ENCODE results near the gene UTP4.

Gene UTP4

DNA sequence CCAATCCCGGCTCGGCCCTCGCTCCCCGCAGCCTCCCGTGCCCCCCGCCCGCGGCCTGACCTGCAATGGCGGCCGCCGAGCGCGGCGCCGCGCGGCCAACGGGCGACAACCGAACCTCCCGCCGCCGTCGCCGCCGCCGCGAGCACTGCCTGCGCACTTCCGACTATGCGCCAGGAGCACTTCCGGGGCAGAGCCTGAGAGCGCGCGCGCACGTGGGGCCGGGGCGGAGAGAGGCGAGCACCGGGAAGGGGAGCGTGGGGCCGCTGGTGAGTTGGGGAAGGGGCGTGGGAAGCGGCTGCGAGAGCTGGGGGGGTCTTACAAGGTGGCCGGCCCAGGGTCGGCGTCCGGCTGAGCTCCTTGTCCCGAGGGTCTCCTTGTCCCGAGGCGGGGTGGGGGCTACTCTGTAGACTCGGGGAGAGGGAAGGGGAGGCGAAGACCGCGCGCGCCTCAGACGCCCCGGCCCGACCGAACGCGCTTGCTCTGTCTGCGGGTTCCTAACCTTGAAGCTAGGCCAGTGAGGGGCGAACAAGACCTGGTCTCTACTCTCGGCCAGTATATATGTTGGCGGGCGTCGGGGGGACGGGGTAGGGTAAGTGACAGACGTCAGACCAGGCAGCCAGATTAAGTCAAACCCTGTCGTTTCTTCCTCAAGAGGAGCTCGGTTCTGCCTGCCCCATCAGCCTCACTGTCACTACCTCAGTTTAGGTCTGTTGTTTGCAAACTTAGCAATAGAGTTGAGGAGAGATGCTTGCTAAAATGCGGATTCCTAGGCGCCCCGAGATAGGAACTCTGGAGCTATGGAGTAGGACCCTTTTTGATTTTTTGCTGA lies at the start of gene UTP4, which contains the start of gene CHTF8:
Gene UTP4 (plus strand): TSS at position 226 of the 829 bp plus-strand sequence. CDS start 811 bp downstream, outside the sequence.
Gene CHTF8 (minus strand): TSS at position 165 of the 829 bp plus-strand sequence. CDS start 11,130 bp downstream, outside the sequence.
- DNase-seq (ENCODE audit: low read depth in 3 of 3): peak; percentile 78 to 83 (median 79)

DNA sequence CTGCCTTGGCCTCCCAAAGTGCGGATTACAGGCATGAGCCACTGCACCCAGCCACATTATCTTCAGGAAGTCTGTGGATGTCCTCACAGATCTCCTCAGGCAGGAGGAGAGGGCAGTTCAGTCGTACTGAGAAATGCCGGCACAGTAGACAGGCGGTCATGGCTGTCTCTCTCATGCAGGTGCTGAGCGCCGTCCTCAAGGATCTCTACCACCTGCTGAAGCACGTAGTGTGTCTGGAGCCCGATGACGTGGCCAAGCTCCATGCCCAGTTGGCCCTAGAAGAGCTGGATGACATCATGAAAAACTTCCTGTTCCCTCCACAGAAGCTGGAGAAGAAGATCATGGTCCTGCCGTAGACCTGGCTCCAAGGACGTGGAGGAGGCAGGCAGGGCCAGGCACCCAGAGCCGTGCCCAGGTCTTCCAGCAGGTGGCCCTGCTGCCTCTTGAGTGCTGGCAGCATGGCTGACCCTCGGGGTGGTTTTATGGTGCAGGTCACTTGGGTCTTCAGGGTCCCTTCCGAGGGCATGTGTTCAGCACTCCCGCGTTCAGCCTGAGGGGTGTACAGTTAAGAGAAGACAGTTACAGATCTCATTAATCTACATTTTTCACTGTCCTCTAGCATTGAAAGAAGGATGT lies 49.0 kb upstream of the UTP4 start:
- no peak for DNase-seq (ENCODE audit: low read depth in 3 of 3)

DNA sequence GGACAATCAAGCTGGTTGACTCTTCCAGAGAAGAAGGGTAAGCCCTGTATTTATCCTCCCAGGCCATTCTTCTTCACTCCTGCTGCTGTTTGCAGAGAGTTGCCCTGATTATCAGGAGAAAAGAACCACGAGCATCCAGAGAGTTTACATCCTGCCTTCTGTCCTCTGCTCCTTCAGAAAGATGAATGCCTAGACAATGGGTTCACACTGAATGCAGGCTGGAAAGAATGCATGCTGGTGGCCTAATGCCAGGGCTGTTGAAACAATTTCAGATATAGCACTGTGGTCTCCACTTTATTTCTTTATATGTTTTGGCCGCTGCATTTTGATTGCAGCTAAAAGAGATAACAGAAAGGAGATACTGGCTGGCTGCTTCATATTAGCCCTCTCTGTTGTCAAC lies 48.2 kb upstream of the UTP4 start:
- DNase-seq (ENCODE audit: low read depth in 3 of 3): no peak

DNA sequence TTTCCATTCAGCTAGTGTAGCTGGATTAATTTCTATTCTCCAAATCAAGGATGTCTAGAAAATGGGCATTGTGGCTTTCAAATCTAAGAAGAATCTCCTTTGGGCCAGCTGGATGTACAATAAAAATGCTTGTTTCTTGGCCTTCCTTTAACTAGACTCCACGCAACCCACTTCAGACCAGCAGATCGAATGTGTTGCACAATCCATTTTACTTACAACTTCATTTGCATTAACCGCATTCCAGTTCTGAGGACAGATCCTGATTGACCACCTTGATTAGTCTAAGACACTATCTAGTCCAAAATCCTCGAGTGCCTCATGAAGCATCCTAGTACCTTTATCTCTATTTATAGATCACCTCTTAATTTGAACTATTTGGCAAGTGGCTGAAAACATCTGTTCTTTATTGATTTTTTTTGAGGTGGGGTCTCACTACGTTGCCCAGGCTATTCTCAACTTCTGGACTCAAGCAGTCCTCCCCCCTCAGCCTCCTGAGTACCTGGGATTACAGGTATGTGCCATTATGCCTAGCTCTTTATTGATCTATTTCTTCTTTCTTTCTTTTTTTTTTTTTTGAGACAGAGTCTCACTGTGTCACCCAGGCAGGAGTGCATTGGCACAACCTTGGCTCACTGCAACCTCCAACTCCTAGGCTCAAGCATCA lies 47.3 kb upstream of the UTP4 start:
- no peak for DNase-seq (ENCODE audit: low read depth in 3 of 3)

DNA sequence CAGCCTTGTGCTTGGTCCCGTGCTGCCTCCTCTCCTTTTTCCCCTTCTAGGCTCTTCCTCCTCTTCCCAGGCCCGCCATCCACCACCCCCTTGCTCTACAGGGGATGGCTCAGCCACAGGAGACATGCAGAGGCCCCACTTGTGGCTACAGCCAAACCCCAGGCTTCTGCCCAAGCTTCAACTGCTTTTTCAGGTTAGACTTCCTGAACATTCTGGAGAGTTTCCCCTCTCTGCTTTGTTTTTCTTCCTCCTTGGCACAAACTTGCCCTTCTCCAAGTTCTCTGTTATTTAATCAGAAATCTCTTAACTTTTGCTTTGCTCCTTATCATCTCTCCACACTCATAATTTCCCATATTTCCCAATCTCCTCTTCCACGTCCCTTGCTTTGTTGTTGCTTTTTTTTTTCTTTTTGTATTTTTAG lies 45.3 kb upstream of the UTP4 start:
- no peak for DNase-seq (ENCODE audit: low read depth in 3 of 3)

DNA sequence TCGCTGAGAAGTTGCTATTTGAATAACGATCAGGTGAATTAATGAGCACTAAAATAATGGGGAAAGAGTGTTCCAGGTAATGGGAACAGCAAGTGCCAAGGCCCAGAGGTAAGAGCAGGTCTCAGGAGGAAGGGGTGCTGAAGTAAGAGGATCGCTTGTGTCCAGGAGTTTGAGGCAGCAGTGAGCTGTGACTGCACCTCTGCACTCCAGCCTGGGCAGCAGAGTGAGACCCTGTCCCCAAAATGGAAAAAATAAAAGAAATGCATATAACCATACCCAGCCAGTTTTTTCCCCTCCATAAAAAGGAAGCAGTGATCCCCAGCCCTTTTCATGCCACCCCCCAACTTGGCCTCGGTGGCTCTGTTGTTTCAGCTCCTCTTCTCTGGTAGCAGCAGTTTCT lies 43.8 kb upstream of the UTP4 start:
- no peak for DNase-seq (ENCODE audit: low read depth in 3 of 3)

DNA sequence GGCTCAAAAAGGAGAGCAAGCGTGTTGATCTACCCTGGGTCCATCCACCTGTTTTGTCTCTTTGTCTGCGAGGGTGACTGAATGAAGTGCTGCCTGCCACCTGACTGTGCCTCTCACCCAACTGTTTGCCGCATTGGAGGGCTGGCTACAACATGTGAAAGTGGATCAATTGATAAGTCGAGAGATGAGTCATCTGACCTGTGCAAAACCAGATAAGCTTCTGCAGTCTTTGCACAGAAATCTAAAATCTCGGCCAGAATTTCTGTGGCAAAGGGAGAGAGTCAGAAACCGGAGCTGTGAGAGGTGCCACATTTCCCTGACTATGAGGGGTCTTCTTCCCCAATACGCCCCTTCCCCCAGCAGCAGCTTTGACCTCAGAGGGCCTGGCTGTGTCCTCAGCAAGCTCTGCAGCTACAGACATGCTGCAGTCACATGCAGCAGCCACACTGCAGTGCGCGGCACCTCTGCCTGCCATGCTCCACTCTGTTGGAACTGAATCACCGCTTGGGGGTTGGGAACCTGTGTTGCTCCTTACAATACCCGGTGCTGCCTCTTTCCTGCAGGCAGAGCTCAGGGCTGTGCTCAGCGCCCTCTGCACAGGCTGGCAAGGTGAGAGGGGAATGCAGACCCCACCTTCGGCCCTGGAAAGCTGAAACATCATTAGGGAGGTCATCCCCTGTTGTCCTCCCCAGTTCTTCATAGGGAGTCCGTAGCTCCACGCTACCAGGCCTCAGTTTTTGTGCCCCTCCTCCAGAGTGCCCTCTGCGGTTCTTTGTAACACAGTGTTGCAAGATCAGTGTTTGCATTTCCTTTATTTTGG lies 43.1 kb upstream of the UTP4 start:
- no peak for DNase-seq (ENCODE audit: low read depth in 3 of 3)

DNA sequence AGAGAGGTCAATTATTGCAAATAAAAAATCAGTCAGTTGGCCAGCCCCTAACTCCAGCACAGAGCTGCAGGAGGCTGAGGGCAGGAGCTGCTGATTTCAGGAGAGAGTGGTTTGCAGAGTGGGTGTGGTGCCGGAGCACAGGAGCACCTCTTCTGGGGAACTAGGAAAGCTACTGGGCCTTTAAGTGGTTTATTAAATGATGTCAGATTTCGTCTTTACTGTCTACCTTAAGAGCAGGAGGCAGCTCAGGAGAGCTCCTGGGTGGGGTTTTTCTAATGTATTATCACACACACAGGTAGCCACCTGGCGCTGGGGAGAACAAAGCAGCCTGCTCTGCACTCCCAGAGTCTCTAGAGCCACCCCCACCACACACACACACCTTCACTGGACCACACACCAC lies 38.5 kb upstream of the UTP4 start:
- no peak for DNase-seq (ENCODE audit: low read depth in 3 of 3)

DNA sequence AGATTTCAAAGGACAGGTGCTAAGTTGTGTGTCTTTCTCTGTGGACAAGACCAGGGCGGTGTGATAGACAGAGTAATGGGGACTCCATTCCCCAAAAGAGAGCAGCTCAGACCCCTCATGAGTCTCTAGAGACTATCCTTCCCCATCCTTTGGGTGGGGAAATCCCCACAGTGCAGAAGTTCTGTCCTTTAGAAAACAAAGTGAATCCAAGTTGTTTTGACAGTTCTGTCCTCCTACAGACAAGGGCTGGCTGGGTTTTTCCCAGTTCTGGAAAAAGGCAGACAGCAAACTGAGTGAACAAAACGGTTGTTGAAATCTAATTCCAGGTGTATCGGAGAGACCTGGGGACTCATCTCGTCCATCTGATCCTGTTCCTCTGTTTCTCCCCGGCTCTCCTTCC lies 37.9 kb upstream of the UTP4 start:
- DNase-seq (ENCODE audit: low read depth in 3 of 3): no peak

DNA sequence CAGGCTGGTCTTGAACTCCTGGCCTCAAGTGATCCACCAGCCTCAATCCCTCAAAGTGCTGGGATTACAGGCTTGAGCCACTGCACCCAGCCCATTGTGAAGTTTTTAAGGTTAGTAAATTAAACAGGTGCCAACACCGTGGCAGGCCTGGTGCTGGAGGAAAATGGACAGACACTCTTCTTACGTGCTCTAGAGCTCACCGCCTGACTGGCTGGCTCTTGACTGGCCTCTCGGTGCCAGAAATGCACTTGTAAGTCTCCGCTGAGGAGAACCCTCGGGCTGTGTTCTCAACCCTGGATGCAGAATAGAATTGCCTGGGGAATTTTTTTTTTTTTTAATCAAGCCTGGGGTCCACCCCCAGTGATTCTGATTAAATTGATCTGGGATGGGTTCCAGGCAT lies 37.3 kb upstream of the UTP4 start:
- DNase-seq (ENCODE audit: low read depth in 3 of 3): no peak

DNA sequence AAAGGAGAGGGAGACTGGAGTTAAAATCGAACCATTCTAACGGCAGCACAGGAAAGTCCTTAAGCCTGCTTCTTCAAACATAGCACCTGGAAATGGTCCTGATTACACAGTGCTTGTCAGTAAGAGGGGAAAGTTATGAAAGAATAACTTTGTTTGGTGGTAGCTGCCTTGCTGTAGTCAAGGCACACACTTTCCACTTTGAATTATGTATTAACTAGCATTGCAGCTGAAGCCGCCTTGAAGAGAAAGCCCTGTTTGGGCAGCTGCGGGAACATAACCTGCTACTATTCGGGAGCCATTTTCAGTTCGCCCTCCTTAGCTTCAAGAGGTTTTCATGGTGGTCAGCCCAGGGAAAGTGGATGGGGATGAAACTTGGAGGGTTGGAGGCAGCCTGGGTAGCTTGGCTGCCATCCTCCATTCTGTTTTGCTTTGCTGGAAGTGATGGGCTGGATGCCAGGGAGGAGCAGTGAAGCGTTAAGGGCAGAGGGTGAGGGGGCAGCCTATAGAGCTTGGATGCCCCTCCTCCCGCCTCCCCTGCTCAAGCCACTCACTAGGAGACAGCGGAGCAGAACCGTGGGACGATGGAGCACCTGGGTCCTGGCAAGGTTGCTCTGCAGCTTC lies 32.3 kb upstream of the UTP4 start:
- DNase-seq (ENCODE audit: low read depth in 3 of 3): no peak

DNA sequence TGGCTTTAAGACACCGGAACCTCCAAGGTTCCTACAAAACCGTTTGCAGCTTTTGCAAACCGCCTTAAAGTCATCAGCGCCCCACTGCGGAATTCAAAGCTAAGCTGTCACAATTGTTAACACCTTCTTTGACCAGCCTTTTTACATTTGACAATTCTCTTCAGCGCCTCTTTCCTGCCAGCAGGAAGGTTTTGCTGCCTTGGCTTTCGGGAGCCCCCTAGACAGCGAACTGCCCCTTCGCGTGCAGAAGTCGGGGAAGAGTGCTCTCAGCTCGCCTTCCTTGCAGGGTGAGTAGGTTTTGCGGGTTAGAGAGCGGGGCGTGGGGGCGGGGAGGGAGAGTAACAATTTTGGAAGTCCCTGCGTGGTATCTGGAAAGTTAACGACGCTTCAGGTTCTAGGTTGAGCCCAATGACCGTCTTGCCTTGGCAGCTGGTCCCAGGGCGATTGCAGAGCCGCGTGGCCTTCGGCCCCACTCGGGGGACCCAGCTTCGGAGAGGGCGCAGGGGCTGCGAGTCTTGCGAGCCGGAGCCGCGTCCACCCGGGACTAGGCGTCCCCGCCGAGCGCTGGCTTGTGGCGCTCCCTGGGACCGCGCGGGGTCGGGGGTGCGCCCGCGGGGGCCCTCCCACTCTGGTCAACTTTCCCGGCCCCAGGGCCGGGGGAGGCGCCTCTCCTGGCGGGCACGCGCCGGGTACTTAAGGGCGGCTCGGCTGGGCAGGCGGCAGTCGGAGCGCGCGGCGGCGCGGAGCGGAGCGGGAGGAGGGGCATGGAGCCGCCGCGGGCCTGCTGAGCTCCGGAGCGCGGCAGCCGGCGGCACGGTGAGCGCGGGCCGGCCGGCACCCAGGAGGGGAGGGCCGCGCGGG lies 26.7 kb upstream of the UTP4 start, which contains the start of gene HAS3:
Gene HAS3 (plus strand): TSS at position 153 of the 861 bp plus-strand sequence. CDS start 3,743 bp downstream, outside the sequence.
- no peak for DNase-seq (ENCODE audit: low read depth in 3 of 3)

DNA sequence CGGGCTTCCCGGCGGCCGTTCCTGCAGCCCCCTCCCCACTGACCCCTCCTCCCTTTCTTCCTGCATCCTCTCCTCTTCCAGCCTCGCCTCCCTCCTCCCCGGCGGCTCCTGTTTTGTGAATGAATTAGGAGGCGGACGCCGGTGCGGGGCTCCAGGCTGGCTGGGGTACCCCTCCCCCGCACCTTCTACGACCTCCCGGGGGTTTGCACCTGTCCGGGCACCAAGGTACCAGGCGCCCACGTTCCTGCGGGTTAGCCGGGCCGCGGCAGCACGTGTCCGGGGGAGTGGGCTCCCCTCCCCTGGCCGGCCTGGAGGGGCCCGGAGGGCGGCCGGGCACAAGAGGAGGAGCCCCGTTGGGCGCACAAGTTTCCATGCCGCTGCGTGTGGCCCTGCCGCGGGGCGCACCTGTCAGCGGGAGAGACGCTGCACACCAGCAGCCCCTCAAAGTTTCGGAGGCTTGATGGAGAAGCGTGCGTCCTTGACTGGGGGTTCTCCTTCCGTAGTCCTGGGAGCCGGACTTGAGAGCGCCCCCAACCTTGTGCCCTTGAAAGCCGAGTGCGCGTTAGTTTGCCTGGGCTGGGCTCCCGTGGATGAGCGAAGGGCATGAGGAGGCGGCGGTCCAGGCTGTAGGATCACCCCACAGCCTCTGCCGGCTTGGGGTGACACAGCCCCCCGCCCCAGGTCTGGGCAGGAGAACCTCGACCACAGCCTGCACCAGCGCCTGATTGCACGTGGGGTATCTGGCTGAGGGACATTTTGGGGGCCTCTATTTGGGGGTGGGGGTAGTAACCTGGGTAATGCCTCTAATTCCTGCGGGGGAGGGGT lies 25.7 kb upstream of the UTP4 start:
- DNase-seq (ENCODE audit: low read depth in 3 of 3): no peak

DNA sequence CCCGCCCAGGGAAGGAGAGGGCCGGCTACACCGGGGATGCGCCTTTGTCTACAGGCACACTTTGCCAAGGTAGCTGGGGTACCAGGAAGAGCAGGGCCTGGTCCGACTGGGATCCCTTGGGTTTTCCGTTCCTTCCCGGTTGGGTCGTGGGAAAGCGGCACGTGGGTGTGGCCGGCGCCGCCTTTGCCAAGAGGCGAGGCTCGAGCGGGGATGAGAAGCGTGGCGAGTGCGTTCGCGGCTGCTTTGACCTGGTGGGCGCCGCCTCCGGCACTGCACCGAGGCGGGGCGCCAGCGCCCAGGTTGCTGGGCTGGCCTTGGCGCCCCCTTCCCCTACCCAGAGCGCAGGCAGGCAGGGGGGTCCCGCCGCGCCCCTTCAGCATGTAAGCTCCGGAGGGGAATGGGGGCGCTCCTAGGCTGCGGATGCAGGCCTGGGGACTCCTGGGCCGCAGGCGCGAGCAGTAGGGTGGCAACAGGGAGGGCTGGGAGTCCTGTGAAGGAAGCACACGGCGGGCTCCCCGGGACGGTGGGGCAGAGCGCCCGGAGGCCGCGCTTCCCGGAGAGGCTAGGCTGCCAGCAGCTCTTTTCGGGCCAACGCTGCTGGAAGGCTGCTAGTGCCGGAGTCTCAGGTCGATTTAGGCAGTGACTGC lies 25.0 kb upstream of the UTP4 start:
- DNase-seq (ENCODE audit: low read depth in 3 of 3): no peak

DNA sequence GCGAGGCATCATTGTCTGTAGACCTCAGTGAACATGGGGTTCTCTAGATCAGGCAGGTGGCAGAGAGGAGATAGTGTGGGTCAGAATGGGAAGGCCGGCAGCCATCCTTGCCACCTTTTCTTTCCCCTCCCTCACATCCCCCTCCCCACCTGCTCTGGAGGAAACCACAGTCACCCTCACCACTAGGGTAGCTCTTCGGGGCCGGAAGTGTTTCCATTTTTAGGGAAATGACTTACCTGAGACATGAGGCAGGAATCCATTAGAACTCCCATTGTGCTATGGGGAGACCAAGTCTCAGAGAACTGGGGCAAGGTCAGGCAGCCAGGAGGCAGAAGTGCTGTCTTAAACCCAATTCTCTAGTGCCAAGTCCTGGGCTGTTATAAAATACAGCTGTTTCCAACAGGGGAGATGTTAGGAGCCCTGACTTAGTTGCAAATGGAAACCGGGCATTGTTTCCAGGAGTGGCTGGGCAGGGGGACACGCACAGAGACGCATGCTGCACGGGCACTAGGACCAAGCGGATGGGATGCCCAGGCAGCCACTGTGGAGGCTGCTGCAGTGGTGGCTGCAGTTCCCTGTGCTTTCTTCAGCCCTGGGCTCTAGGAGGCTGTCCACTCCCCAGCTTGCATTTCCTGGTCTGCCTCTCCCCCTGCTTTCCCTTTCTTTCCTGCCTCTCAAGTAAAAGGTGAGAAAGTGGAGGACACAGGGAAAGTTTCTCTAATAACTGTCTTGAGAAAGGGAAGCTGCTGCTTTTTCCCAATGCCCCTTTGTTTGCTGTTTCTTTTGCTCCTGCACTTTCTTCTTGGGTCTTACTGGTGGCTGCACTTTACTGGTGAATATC lies 24.2 kb upstream of the UTP4 start:
- DNase-seq (ENCODE audit: low read depth in 3 of 3): no peak

DNA sequence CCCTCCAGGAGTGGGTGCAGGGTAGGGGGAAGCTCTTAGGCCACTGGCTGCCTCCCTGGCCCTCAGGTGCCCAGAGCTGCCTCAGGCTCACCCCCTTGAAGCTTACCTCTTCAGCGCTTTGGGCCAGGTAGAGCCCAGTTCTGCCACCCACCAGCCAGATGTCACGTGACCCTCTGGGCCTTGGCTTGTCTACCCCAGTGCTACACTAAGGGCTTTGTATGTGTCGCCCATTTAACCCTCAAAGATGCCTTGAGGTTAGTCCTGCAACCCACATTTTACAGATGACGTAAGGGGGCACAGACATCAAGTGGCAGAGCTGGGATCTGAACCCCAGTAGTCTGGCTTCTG lies 23.6 kb upstream of the UTP4 start:
- no peak for DNase-seq (ENCODE audit: low read depth in 3 of 3)

DNA sequence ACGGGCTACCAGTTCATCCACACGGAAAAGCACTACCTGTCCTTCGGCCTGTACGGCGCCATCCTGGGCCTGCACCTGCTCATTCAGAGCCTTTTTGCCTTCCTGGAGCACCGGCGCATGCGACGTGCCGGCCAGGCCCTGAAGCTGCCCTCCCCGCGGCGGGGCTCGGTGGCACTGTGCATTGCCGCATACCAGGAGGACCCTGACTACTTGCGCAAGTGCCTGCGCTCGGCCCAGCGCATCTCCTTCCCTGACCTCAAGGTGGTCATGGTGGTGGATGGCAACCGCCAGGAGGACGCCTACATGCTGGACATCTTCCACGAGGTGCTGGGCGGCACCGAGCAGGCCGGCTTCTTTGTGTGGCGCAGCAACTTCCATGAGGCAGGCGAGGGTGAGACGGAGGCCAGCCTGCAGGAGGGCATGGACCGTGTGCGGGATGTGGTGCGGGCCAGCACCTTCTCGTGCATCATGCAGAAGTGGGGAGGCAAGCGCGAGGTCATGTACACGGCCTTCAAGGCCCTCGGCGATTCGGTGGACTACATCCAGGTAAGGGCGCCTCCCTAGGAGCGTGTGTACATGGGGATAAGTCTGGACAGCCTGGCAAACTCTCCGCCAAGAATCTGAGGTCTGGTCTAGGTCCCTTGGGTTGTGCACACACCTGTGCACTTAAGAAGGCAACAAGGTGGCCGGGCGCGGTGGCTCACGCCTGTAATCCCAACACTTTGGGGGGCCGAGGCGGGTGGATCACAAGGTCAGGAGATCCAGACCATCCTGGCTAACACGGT lies 22.8 kb upstream of the UTP4 start:
- DNase-seq (ENCODE audit: low read depth in 3 of 3): no peak
